Pancreas (tissue), 10 donors: Measurements from ENCODE around the gene SNN. TPM values are rescaled to one million over a fixed set of nuclear protein-coding genes. Genes with fewer than 3 reads are reported as not detected.

ENCODE experiments used
- ATAC-seq, 4 donors: fragments of 200-7000 bp; cut with Tn5 transposase; one replicate each; pipeline versions ENCODE4 v1.8.0 to v1.9.1; 2020; ENCODE audit warnings: mild to moderate bottlenecking in 4 of 4, moderate library complexity in 4 of 4
- DNase-seq, 6 donors: peaks; one replicate each; pipeline ENCODE4 v3.0.0-alpha.2; 2020
- FAIRE-seq: peaks from 2 replicates; lab custom pipeline; 2012; peaks lifted over from hg19 to GRCh38; lab: Jason Lieb, UNC
- H3K27ac ChIP-seq, 4 donors: fragments of 200-600 bp; sonication (generic); 1 replicate in 3 of 4; 2 replicates in 1 of 4; pipeline versions ENCODE4 v1.5.0 to v1.8.0; 2020
- H3K27me3 ChIP-seq, 4 donors: fragments of 200-600 bp; one replicate each; pipeline ENCODE4 v1.8.0; 2021
- H3K36me3 ChIP-seq, 3 donors: fragments of 200-600 bp; sonication (generic) in 1 of 3; one replicate each; pipeline versions ENCODE4 v1.5.0 to v1.8.0; 2020 to 2021
- H3K4me1 ChIP-seq, 3 donors: fragments of 200-600 bp; one replicate each; pipeline ENCODE4 v1.8.0; 2021
- H3K4me3 ChIP-seq, 4 donors: fragments of 200-600 bp; sonication (generic) in 2 of 4; one replicate each; pipeline versions ENCODE4 v1.5.0 to v1.8.0; 2020 to 2021
- H3K9me3 ChIP-seq, 4 donors: fragments of 200-600 bp; one replicate each; pipeline ENCODE4 v1.8.0; 2021
- WGBS, 2 donors: extraction: QIAGEN DNeasy Blood & Tissue Kit; methylation state at CpG; one replicate each; pipeline ENCODE4 v1.1.7; 2013; 5-methylcytosine and 5-hydroxymethylcytosine counted together
- intact Hi-C, 3 donors: fragments of 100-400 bp; cut with DNase I; formaldehyde crosslinking; loops; one replicate each; pipeline versions ENCODE4 v1.11.1 to v1.14.2; 2022
- polyA plus RNA-seq, 2 donors: library from polyadenylated mRNA; stranded (reverse); fragments of 200-250 nt; gene quantifications; one replicate each; pipeline ENCODE4 v1.2.3, GENCODE V29; 2013
- total RNA-seq, 6 donors: library from RNA; stranded (reverse); fragmentation: NEBNext Ultra II Directional in 4 of 6; extraction: Animal tissue kit (Norgen Biotek cat#: 25700) in 4 of 6; gene quantifications; one replicate each; pipeline versions ENCODE4 v1.2.1 to v1.2.4, GENCODE V29; 2021 to 2023
- TF ChIP-seq, protein P1 (sequence below), 4 donors: fragments of 200-600 bp; sonication (generic) in 3 of 4; IDR thresholded peaks; one replicate each; pipeline versions ENCODE4 v1.5.0 to v1.8.0; 2021; ENCODE audit warnings: antibody characterized with exemption in 4 of 4
- donor health status: healthy with polysubstance abuse.
- donor health status: DM: no; HTN: no; CAD: no; lungs with moderate emphysema.
- donor health status: DM: no; HTN: no; CAD: no.
- donor health status: control.
- donor health status: control.
- donor health status: Bipolar disorder and iron deficiency.
- donor health status: DM: yes; HTN: yes; CAD: no.
- donor health status: DM: no; HTN: no; CAD: no.
- donor health status: DM: no; HTN: no; CAD: no.
- donor health status: DM: yes; HTN: yes; CAD: no.

Gene SNN
- total and polyA plus RNA-seq, 8 donors = 3.9 to 10.6 (median 4.5) TPM

DNA sequence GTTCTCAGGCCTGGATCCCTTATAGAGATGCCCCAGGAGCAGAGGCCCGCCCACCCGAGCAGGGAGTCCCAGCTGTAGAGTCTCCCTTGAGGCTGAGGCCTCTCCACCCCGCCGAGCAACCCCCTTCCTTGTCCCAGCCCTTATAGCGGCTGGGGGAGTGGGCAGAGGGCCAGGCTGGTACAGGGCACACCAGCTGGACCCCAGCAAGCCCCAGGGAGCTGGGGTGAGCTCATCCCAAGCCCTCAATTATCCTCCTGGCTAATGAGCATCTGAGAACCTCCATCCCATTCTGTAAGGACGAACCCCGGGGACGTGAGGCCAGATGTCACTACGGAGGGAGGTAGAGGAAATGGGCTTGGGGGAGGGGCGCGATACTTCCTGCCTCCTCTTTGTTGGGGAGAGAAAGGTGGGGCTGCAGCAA is 3.2 kb upstream of the SNN start:
- FAIRE-seq (no peak), DNase-seq (no peak), ATAC-seq (no peak)
- 60 to 65% methylated on average over 11 of the region's 11 CpGs for WGBS, 2 donors
- intact Hi-C loops = loop anchor here in 1 of 3 donors (10.0 kb wide), 1 partner anchor 260 kb away; no protein-coding TSS in a partner anchor
- no peaks in the 10 kb centered on the region for H3K36me3 ChIP-seq
- no peaks in the 10 kb centered on the region for H3K9me3 ChIP-seq
- TF ChIP-seq, protein P1, sequence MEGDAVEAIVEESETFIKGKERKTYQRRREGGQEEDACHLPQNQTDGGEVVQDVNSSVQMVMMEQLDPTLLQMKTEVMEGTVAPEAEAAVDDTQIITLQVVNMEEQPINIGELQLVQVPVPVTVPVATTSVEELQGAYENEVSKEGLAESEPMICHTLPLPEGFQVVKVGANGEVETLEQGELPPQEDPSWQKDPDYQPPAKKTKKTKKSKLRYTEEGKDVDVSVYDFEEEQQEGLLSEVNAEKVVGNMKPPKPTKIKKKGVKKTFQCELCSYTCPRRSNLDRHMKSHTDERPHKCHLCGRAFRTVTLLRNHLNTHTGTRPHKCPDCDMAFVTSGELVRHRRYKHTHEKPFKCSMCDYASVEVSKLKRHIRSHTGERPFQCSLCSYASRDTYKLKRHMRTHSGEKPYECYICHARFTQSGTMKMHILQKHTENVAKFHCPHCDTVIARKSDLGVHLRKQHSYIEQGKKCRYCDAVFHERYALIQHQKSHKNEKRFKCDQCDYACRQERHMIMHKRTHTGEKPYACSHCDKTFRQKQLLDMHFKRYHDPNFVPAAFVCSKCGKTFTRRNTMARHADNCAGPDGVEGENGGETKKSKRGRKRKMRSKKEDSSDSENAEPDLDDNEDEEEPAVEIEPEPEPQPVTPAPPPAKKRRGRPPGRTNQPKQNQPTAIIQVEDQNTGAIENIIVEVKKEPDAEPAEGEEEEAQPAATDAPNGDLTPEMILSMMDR (IDR thresholded peaks at IDR 0.05) = no peak
- no peaks in the 10 kb centered on the region for H3K4me1 ChIP-seq
- no peak overlapping the region for H3K27ac ChIP-seq
- H3K4me3 ChIP-seq = no peak overlapping the region
- H3K27me3 ChIP-seq = no peaks in the 10 kb centered on the region

DNA sequence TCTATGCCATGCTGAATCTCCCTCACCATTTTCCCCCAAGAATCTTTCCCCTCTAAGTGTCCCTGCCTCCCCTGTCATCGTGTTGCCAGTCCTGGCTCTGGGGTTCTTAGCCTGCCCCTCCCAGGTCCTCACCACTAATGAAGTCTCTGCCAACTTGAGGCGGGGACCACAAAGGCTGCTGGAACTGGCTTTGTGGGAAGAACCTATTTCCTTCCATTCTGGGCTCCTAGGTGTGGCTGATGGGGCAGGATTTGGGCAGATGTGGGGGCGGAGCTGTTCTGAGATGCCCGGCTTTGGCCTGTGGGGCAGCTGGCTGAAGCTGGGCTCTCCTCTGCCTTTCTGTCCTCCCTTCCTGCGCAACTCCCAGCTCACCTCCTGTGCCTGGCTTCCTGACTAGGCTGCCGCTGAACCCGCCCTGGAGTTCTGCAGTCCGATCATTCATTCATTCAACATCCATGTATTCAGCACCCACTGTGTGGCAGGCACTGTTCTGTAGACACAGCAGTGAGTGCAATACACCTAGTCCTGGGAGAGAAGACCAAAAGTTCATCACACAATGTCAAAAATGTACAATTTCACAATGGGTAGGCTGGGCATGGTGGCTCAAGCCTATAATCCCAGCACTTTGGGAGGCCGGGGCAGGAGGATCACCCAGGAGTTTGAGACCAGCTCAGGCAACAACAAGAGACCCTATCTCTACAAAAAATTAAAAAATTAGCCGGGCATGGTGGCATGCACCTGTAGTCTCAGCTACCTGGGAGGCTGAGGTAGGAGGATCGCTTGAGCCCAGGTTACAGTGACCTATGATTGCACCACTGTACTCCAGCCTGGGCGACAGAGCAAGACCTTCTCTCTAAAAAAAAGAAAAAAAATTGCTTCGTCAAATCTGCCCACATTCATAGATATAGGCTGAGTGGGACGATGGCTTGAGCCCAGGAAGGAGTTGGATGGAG is 1.9 kb upstream of the SNN start:
- intact Hi-C loops = loop anchor here in 1 of 3 donors (10.0 kb wide), 1 partner anchor 262 kb away; no protein-coding TSS in a partner anchor
- FAIRE-seq (no peak), ATAC-seq (no peak), DNase-seq (no peak)
- TF ChIP-seq, protein P1 (IDR thresholded peaks at IDR 0.05) = no peak
- Histone ChIP-seq H3K9me3 (no peaks in the 10 kb centered on the region), H3K4me3 (no peak overlapping the region), H3K36me3 (no peaks in the 10 kb centered on the region), H3K27ac (no peak overlapping the region), H3K4me1 (peaks cover 0 to 6% (median 0%) of the 10 kb centered on the region in 3 donors), H3K27me3 (no peaks in the 10 kb centered on the region)
- whole genome bisulfite sequencing, 2 donors = 86 to 87% methylated on average over 14 of the region's 14 CpGs

DNA sequence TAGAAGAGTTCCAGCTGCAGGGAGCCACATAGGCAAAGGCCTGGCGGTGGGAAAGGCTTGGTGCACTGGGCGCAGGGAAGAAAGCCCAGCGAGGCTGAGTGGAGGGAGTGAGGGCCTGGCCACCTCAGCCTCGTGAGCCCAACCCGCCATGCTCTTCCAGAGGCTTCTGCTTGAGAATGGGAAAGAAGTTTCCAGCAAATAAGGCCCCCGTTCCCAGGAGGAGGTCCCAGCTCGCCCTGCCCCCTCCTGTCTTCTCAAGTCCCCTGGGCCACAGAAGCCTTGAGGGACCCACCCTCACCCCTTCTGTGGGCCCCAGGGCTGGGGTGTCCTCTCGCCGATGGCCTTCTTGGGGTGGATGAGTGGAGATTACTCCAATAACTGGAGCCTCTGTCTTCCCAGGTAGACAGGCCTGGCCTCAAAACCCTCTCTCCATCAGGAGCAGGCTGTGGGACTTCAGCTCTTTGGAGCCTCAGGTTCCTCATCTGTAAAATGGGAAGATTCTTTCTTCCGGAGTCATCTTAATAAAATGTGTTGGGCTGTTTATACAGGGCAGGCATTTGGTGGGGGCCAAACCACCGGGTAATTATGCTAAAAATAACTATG is 933 bp upstream of the SNN start:
- intact Hi-C loops = loop anchor here in 1 of 3 donors (10.0 kb wide), 1 partner anchor 263 kb away; no protein-coding TSS in a partner anchor
- Histone ChIP-seq H3K9me3 (no peaks in the 10 kb centered on the region), H3K4me1 (peaks cover 0 to 6% (median 0%) of the 10 kb centered on the region in 3 donors), H3K27ac (no peak overlapping the region), H3K4me3 (no peak overlapping the region), H3K36me3 (no peaks in the 10 kb centered on the region), H3K27me3 (no peaks in the 10 kb centered on the region)
- no peak for ATAC-seq
- WGBS, 2 donors = 90% methylated on average over 11 of the region's 11 CpGs
- no peak for FAIRE-seq
- TF ChIP-seq, protein P1 (IDR thresholded peaks at IDR 0.05) = no peak
- DNase-seq = no peak

DNA sequence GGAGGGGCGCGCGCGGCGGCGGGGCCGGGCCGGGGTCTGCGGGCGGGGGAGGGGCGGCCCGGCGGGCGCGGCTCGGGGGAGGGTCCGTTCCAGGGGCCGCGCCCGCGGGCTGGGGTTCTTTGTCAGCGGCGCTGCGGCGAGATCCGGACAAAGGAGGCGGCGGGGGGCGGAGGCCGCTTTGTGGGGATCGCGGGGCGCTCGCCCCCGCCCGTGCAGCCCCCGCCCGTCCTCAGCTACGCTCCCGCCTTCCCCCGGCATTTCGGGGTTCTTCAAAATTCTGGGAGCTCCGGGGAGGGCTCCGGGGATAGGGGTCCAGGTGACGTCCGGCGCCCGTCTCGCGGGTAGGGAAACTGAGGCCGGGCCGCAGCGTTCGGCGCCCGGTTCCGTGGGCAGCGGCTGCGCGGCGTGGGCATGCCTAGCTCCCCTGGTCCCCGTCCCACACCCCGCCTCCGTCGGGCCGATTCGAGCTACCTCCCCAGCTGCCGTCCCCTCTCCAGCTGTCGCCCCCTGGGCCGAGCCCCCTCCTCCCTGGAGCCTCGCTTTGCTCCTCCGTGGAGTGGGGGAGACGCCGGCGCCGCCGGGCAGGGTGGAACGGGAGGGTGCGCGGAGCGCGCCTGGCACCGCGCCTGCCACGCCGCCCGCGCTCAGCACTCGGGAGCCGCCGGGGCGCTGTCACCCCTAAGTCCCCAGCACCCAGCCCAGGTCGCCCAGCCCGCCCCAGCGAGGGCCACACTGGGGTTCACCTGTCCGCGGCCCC is 546 bp downstream of the SNN start:
- intact Hi-C loops = loop anchor here in 1 of 3 donors (10.0 kb wide), 1 partner anchor 264 kb away; no protein-coding TSS in a partner anchor
- TF ChIP-seq, protein P1 (IDR thresholded peaks at IDR 0.05) = no peak
- Histone ChIP-seq H3K36me3 (no peaks in the 10 kb centered on the region), H3K27ac (peak overlapping the region in 3 of 4 donors; percentile 6 to 30 (median 18)), H3K4me1 (peaks cover 0 to 10% (median 8%) of the 10 kb centered on the region in 3 donors), H3K27me3 (no peaks in the 10 kb centered on the region), H3K9me3 (no peaks in the 10 kb centered on the region), H3K4me3 (peak overlapping the region; percentile 61 to 77 (median 72))
- ATAC-seq = peak; percentile 5 to 13 (median 8)
- WGBS, 2 donors = 1 to 2% methylated on average over 37 to 97 of the region's 97 CpGs
- peak in 5 of 6 donors; percentile 27 to 86 (median 66) for DNase-seq
- FAIRE-seq = no peak
